ENCODE data around the gene IGFBP6. TPM values are rescaled to one million over a fixed set of nuclear protein-coding genes. Genes with fewer than 3 reads are reported as not detected.
A peak's percentile ranks its signal among the peaks of the same experiment; 100 is the strongest.

IGFBP6 gene
- total RNA-seq, 6 experiments from 2014 or later, result 1.7 to 25.4 (median 4.9) TPM

DNA sequence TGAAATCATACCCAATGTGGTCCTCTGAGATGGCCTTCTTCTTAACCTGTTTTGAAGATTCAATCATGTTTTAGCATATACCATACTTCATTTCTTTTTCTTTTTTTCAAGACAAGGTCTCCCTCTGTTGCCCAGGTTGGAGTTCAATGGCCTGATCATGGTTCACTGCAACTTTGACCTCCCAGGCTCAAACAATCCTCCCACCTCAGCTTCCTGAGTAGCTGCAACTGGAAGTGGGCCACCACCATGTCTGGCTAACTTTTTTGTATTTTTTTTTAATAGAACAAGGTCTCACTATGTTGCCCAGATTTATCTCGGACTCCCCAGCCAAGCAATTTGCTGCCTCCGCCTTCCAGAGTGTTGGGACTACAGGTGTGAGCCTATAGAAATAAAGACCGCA, 36.3 kb downstream of the IGFBP6 start:
- TF ChIP-seq, protein P1, sequence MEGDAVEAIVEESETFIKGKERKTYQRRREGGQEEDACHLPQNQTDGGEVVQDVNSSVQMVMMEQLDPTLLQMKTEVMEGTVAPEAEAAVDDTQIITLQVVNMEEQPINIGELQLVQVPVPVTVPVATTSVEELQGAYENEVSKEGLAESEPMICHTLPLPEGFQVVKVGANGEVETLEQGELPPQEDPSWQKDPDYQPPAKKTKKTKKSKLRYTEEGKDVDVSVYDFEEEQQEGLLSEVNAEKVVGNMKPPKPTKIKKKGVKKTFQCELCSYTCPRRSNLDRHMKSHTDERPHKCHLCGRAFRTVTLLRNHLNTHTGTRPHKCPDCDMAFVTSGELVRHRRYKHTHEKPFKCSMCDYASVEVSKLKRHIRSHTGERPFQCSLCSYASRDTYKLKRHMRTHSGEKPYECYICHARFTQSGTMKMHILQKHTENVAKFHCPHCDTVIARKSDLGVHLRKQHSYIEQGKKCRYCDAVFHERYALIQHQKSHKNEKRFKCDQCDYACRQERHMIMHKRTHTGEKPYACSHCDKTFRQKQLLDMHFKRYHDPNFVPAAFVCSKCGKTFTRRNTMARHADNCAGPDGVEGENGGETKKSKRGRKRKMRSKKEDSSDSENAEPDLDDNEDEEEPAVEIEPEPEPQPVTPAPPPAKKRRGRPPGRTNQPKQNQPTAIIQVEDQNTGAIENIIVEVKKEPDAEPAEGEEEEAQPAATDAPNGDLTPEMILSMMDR (IDR thresholded peaks at IDR 0.05), result no peak
- TF ChIP-seq POLR2A (IDR thresholded peaks at IDR 0.05), result no peak
- H3K36me3 ChIP-seq, result no peaks in the 10 kb centered on the region
- no peaks in the 10 kb centered on the region for H3K4me1 ChIP-seq
- no peaks in the 10 kb centered on the region for H3K27me3 ChIP-seq
- ATAC-seq (peak in 2 of 4 donors; percentile 27 to 43), DNase-seq (no peak)
- no peak overlapping the region for H3K27ac ChIP-seq
- WGBS (ENCODE audit: insufficient coverage, low coverage, low lambda C conversion rate, missing lambda C conversion rate), result 71% methylated on average over 3 of the region's 3 CpGs
- H3K9me3 ChIP-seq, result no peaks in the 10 kb centered on the region
- intact Hi-C loops (cut with DNase I), result no loop called here
- no peak overlapping the region for H3K4me3 ChIP-seq

DNA sequence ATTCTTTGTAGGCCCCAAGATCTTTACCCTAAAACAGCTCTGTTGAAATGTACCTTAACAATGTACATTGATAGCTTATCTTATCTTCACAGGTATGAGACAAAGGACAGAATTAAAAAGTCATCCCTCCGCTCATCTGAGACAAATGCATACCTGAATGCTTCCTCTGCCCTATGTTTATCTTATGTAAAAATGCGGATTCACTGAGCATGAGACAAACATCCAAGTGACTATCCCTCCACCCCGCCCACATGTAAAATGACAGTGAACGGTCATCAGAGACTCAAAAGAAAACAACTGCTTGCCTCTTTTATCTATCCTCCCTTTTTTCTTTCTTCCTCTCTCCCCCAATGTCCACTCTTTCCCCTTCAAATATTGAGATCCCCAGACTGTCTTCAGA, 45.9 kb downstream of the IGFBP6 start:
- TF ChIP-seq, protein P1 (IDR thresholded peaks at IDR 0.05), result no peak
- TF ChIP-seq POLR2A (IDR thresholded peaks at IDR 0.05), result no peak
- no peaks in the 10 kb centered on the region for H3K9me3 ChIP-seq
- peaks cover 0 to 13% (median 3%) of the 10 kb centered on the region in 4 donors for H3K4me1 ChIP-seq
- no peak overlapping the region for H3K27ac ChIP-seq
- no peaks in the 10 kb centered on the region for H3K27me3 ChIP-seq
- no peak overlapping the region for H3K4me3 ChIP-seq
- ATAC-seq (no peak), DNase-seq (no peak)
- intact Hi-C loops (cut with DNase I), result no loop called here
- WGBS (ENCODE audit: insufficient coverage, low coverage, low lambda C conversion rate, missing lambda C conversion rate), result 93% methylated on average over 4 of the region's 4 CpGs
- no peaks in the 10 kb centered on the region for H3K36me3 ChIP-seq

DNA sequence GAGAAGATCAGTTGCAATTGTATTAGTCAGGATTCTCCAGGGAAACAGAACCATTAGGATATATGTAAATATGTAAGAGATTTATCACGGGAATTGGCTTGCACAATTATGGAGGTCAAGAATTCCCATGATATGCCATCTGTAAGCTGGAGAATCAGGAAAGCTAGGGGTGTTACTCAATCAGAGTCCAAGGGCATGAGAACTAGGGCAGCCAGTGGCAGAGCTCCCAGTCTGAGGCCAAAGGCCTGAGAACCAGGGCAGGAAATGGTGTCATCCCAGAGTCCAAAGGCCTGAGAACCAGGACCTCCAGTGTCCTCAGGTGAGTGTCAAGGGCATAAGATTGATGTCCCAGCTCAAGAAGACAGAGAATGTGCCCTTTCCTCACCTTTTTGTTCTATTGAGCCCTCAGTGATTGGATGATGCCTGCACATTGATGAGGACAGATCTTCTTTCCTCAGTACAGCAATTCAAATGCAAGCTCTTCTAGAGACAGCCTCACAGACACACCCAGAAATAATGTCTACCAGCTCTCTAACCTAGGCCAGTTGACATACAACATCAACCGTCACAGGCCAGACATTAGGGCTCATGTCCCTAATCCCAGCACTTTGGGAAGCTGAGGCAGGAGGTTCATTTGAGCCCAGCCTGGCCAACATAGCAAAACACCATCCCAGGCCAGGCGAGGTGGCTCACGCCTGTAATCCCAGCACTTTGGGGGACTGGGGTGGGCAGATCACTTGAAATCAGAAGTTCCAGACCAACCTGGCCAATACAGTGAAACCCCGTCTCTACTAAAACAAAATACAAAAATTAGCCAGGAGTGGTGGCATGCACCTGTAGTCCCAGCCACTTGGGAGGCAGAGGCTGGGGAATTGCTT, 48.2 kb downstream of the IGFBP6 start:
- peak; percentile 99 to 100 (median 99) for ATAC-seq
- peak; percentile 73 to 89 (median 82) for DNase-seq
- no peaks in the 10 kb centered on the region for H3K27me3 ChIP-seq
- peaks cover 0 to 13% (median 3%) of the 10 kb centered on the region in 4 donors for H3K4me1 ChIP-seq
- no peak overlapping the region for H3K27ac ChIP-seq
- no peaks in the 10 kb centered on the region for H3K36me3 ChIP-seq
- H3K4me3 ChIP-seq, result no peak overlapping the region
- intact Hi-C loops (cut with DNase I), result no loop called here
- WGBS (ENCODE audit: insufficient coverage, low coverage, low lambda C conversion rate, missing lambda C conversion rate), result 6% methylated on average over 1 of the region's 5 CpGs
- TF ChIP-seq, protein P1 (IDR thresholded peaks at IDR 0.05), result no peak
- TF ChIP-seq POLR2A (IDR thresholded peaks at IDR 0.05), result no peak
- no peaks in the 10 kb centered on the region for H3K9me3 ChIP-seq

DNA sequence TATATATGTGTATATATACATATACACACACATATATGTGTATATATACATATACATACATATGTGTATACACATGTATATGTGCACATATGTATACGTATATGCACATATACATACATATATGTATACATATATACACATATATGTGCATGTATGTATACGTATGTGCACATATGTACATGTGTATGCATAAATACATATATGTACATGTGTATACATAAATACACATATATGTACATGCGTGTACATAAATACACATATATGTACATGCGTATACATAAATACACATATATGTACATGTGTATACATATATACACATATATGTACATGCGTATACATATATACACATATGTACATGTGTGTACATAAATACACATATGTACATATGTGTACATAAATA, 49.7 kb downstream of the IGFBP6 start:
- WGBS (ENCODE audit: insufficient coverage, low coverage, low lambda C conversion rate, missing lambda C conversion rate), result 73% methylated on average over 5 of the region's 5 CpGs
- Histone ChIP-seq H3K36me3 (no peaks in the 10 kb centered on the region), H3K9me3 (no peaks in the 10 kb centered on the region), H3K4me3 (no peak overlapping the region), H3K27me3 (no peaks in the 10 kb centered on the region), H3K4me1 (peaks cover 0 to 13% (median 3%) of the 10 kb centered on the region in 4 donors), H3K27ac (no peak overlapping the region)
- no peak for ATAC-seq
- TF ChIP-seq, protein P1 (IDR thresholded peaks at IDR 0.05), result no peak
- TF ChIP-seq POLR2A (IDR thresholded peaks at IDR 0.05), result no peak
- intact Hi-C loops (cut with DNase I), result no loop called here
- DNase-seq, result no peak

Data from right lobe of liver (tissue), 6 donors.